Smooth muscle cell (in vitro differentiated cells): ENCODE results near the gene AOC3. TPM values are rescaled to one million over a fixed set of nuclear protein-coding genes. Genes with fewer than 3 reads are reported as not detected.

Source experiments
- DNase-seq: peaks from one replicate; lab custom pipeline; 2025; ENCODE audit not compliant: unreplicated experiment; lab: John Stamatoyannopoulos, UW
- H2AFZ ChIP-seq: fragments of 200-600 bp; sonication (generic); 2 replicates; pipeline ENCODE4 v1.6.0; 2016; ENCODE audit warnings: antibody characterized with exemption, low read depth, mild to moderate bottlenecking
- H3F3A ChIP-seq: fragments of 200-600 bp; sonication (generic); 2 replicates; pipeline ENCODE4 v1.6.0; 2017; ENCODE audit warnings: antibody characterized with exemption, low read depth
- H3K27ac ChIP-seq: fragments of 200-600 bp; sonication (generic); 2 replicates; pipeline ENCODE4 v1.5.1; 2016; ENCODE audit warnings: low read depth, mild to moderate bottlenecking
- H3K27me3 ChIP-seq: fragments of 200-600 bp; sonication (generic); 2 replicates; pipeline ENCODE4 v1.6.1; 2016; ENCODE audit warnings: low read depth, mild to moderate bottlenecking
- H3K36me3 ChIP-seq: fragments of 200-600 bp; sonication (generic); 2 replicates; pipeline ENCODE4 v1.5.1; 2016; ENCODE audit warnings: low read depth
- H3K4me1 ChIP-seq: fragments of 200-600 bp; sonication (generic); 2 replicates; pipeline ENCODE4 v1.5.1; 2016; ENCODE audit warnings: low read depth
- H3K4me2 ChIP-seq: fragments of 200-600 bp; sonication (generic); 2 replicates; pipeline ENCODE4 v1.6.0; 2016; ENCODE audit warnings: mild to moderate bottlenecking
- H3K4me3 ChIP-seq: fragments of 200-600 bp; sonication (generic); 2 replicates; pipeline ENCODE4 v1.5.1; 2016; ENCODE audit warnings: mild to moderate bottlenecking
- H3K79me2 ChIP-seq: fragments of 200-600 bp; sonication (generic); 2 replicates; pipeline ENCODE4 v1.6.0; 2016; ENCODE audit warnings: low read depth, mild to moderate bottlenecking
- H3K9ac ChIP-seq: fragments of 200-600 bp; sonication (generic); 2 replicates; pipeline ENCODE4 v1.6.0; 2016; ENCODE audit warnings: low read depth
- H3K9me3 ChIP-seq: fragments of 200-600 bp; sonication (generic); replicated peaks from 2 replicates; pipeline ENCODE4 v1.5.1; 2016; ENCODE audit warnings: low read depth
- H4K20me1 ChIP-seq: fragments of 200-600 bp; sonication (generic); 2 replicates; pipeline ENCODE4 v1.6.0; 2016; ENCODE audit warnings: low read depth
- CTCF ChIP-seq: fragments of 200-600 bp; sonication (generic); IDR thresholded peaks from 2 replicates; pipeline ENCODE4 v1.5.1; 2017; ENCODE audit warnings: borderline replicate concordance, mild to moderate bottlenecking, antibody characterized with exemption; ENCODE audit not compliant: insufficient read depth, poor library complexity, severe bottlenecking
- WGBS: methylation state at CpG from one replicate; pipeline ENCODE4 v1.1.7; 2016; ENCODE audit warnings: low lambda C conversion rate; 5-methylcytosine and 5-hydroxymethylcytosine counted together
- polyA plus RNA-seq: library from polyadenylated mRNA; unstranded; fragments of >200 nt; fragmentation: Nextera tagmentation; extraction: Ambion mirVana; gene quantifications from 2 replicates; pipeline ENCODE4 v1.2.1, GENCODE V29; 2016
- total RNA-seq: library from RNA; depleted of rRNA; stranded (reverse); fragments of >200 nt; gene quantifications from 2 replicates; pipeline ENCODE4 v1.2.3, GENCODE V29; 2014

AOC3 gene
- total and polyA plus RNA-seq, 2 experiments from 2014 or later = 0.65 to 0.90 TPM

GRCh38 chr17:42852351-42852750 lies 1.4 kb downstream of the AOC3 start:
- H3K9me3 ChIP-seq = no peaks in the 10 kb centered on the region
- 96% methylated on average over 15 of the region's 15 CpGs for WGBS
- H3K9ac ChIP-seq = no peak overlapping the region
- H3K79me2 ChIP-seq = no peaks in the 10 kb centered on the region
- H3K4me2 ChIP-seq = no peak overlapping the region
- peaks cover 3% of the 10 kb centered on the region for H3K27me3 ChIP-seq
- no peaks in the 10 kb centered on the region for H3K4me1 ChIP-seq
- no peak overlapping the region for H3K4me3 ChIP-seq
- no peaks in the 10 kb centered on the region for H3F3A ChIP-seq
- H3K27ac ChIP-seq = no peak overlapping the region
- no peak for DNase-seq
- H3K36me3 ChIP-seq = no peaks in the 10 kb centered on the region
- H4K20me1 ChIP-seq = no peaks in the 10 kb centered on the region
- no peak overlapping the region for H2AFZ ChIP-seq
- no peak for TF ChIP-seq CTCF

GRCh38 chr17:42853004-42853403 lies 2.0 kb downstream of the AOC3 start:
- Histone ChIP-seq H3K9me3 (no peaks in the 10 kb centered on the region), H3K36me3 (no peaks in the 10 kb centered on the region), H3K79me2 (no peaks in the 10 kb centered on the region), H2AFZ (no peak overlapping the region), H3K9ac (no peak overlapping the region), H3K4me2 (no peak overlapping the region), H3K4me3 (no peak overlapping the region), H4K20me1 (no peaks in the 10 kb centered on the region), H3K27ac (no peak overlapping the region), H3F3A (no peaks in the 10 kb centered on the region), H3K4me1 (no peaks in the 10 kb centered on the region), H3K27me3 (peaks cover 3% of the 10 kb centered on the region)
- WGBS = 84% methylated on average over 4 of the region's 4 CpGs
- no peak for TF ChIP-seq CTCF
- DNase-seq = no peak

- 97% methylated on average over 5 of the region's 5 CpGs for WGBS
- H3K9me3 ChIP-seq = no peaks in the 10 kb centered on the region
- H4K20me1 ChIP-seq = no peaks in the 10 kb centered on the region
- H3K27ac ChIP-seq = no peak overlapping the region
- H3K4me1 ChIP-seq = no peaks in the 10 kb centered on the region
- peaks cover 3% of the 10 kb centered on the region for H3K27me3 ChIP-seq
- no peak for DNase-seq
- H3K79me2 ChIP-seq = no peaks in the 10 kb centered on the region
- no peak overlapping the region for H2AFZ ChIP-seq
- no peak overlapping the region for H3K4me2 ChIP-seq
- H3F3A ChIP-seq = no peaks in the 10 kb centered on the region
- H3K36me3 ChIP-seq = no peaks in the 10 kb centered on the region
- H3K9ac ChIP-seq = no peak overlapping the region
- TF ChIP-seq CTCF = no peak
- H3K4me3 ChIP-seq = no peak overlapping the region
These were observed 2.6 kb downstream of the AOC3 start for GRCh38 chr17:42853597-42853967.

GRCh38 chr17:42853968-42854790 lies 3.2 kb downstream of the AOC3 start:
- WGBS = 93% methylated on average over 14 of the region's 15 CpGs
- no peak for TF ChIP-seq CTCF
- Histone ChIP-seq H3K9me3 (no peaks in the 10 kb centered on the region), H3K79me2 (no peaks in the 10 kb centered on the region), H3K4me3 (no peak overlapping the region), H3K9ac (no peak overlapping the region), H3K27ac (no peak overlapping the region), H4K20me1 (no peaks in the 10 kb centered on the region), H2AFZ (no peak overlapping the region), H3F3A (no peaks in the 10 kb centered on the region), H3K4me1 (no peaks in the 10 kb centered on the region), H3K27me3 (peaks cover 3% of the 10 kb centered on the region), H3K4me2 (no peak overlapping the region), H3K36me3 (no peaks in the 10 kb centered on the region)
- no peak for DNase-seq
